ENCODE measurements around the gene TRIM67. TPM values are rescaled to one million over a fixed set of nuclear protein-coding genes. Genes with fewer than 3 reads are reported as not detected.

The TRIM67 gene
- total RNA-seq, 5 donors from 2014 or later (not counting 1 experiment from before 2014, with no cell fraction given): not detected

- H3K27me3 ChIP-seq (replicated peaks in 1 of 2; ENCODE audit: control insufficient read depth in 2 of 2, extremely low read depth in 1 of 2, insufficient read depth in 2 of 2, low read length in 1 of 2): peaks cover 0 to 17% of the 10 kb centered on the region in 2 experiments
- no peaks in the 10 kb centered on the region for H3K4me1 ChIP-seq (ENCODE audit: control insufficient read depth in 1 of 2, extremely low read depth in 1 of 2, insufficient read depth in 2 of 2, low read length in 2 of 2)
- H3K4me1 Mint-ChIP-seq: no peaks in the 10 kb centered on the region
- no peak overlapping the region for H3K27ac Mint-ChIP-seq
- ATAC-seq (replicated peaks in 1 of 4): no peak
- H3K4me3 Mint-ChIP-seq: no peak overlapping the region
- no CpG with 5 or more reads among the region's 3 CpGs for WGBS (ENCODE audit: insufficient coverage)
- no peaks in the 10 kb centered on the region for H3K36me3 Mint-ChIP-seq
- H3K27ac ChIP-seq (ENCODE audit: low read length): no peak overlapping the region
- H3K4me3 ChIP-seq (ENCODE audit: control insufficient read depth in 1 of 2, extremely low read depth in 1 of 2, low read length in 1 of 2): no peak overlapping the region
- no peaks in the 10 kb centered on the region for H3K36me3 ChIP-seq (ENCODE audit: control insufficient read depth in 2 of 2, extremely low read depth in 1 of 2, insufficient read depth in 1 of 2, low read length in 1 of 2)
- no peak for DNase-seq
- ChIA-PET CTCF (no interaction called here), POLR2A (no interaction called here)
- H3K9me3 ChIP-seq: no peaks in the 10 kb centered on the region
- no peaks in the 10 kb centered on the region for H3K9me3 Mint-ChIP-seq
- peaks cover 29 to 40% of the 10 kb centered on the region in 2 donors for H3K27me3 Mint-ChIP-seq
These were observed 22.7 kb upstream of the TRIM67 start for GRCh38 chr1:231139125-231139649.

- peaks cover 29 to 40% of the 10 kb centered on the region in 2 donors for H3K27me3 Mint-ChIP-seq
- no peaks in the 10 kb centered on the region for H3K36me3 Mint-ChIP-seq
- no peak overlapping the region for H3K27ac ChIP-seq (ENCODE audit: low read length)
- H3K4me3 ChIP-seq (ENCODE audit: control insufficient read depth in 1 of 2, extremely low read depth in 1 of 2, low read length in 1 of 2): no peak overlapping the region
- no peaks in the 10 kb centered on the region for H3K9me3 ChIP-seq
- no peaks in the 10 kb centered on the region for H3K4me1 Mint-ChIP-seq
- ChIA-PET CTCF (no interaction called here), POLR2A (no interaction called here)
- H3K9me3 Mint-ChIP-seq: no peaks in the 10 kb centered on the region
- peaks cover 0 to 13% of the 10 kb centered on the region in 2 experiments for H3K27me3 ChIP-seq (replicated peaks in 1 of 2; ENCODE audit: control insufficient read depth in 2 of 2, extremely low read depth in 1 of 2, insufficient read depth in 2 of 2, low read length in 1 of 2)
- no peaks in the 10 kb centered on the region for H3K36me3 ChIP-seq (ENCODE audit: control insufficient read depth in 2 of 2, extremely low read depth in 1 of 2, insufficient read depth in 1 of 2, low read length in 1 of 2)
- no peak overlapping the region for H3K27ac Mint-ChIP-seq
- 83% methylated on average over 4 of the region's 8 CpGs for WGBS (ENCODE audit: insufficient coverage)
- no peak for ATAC-seq (replicated peaks in 1 of 4)
- no peak for DNase-seq
- no peak overlapping the region for H3K4me3 Mint-ChIP-seq
- H3K4me1 ChIP-seq (ENCODE audit: control insufficient read depth in 1 of 2, extremely low read depth in 1 of 2, insufficient read depth in 2 of 2, low read length in 2 of 2): no peaks in the 10 kb centered on the region
These were observed 21.9 kb upstream of the TRIM67 start for GRCh38 chr1:231139659-231140654.

- Mint-ChIP-seq H3K36me3 (no peaks in the 10 kb centered on the region), H3K27me3 (peaks cover 43 to 49% of the 10 kb centered on the region in 2 donors), H3K27ac (no peak overlapping the region)
These were observed 17.3 kb upstream of the TRIM67 start for GRCh38 chr1:231144416-231145193.

GRCh38 chr1:231147896-231148295, 14.0 kb upstream of the TRIM67 start:
- no peak overlapping the region for H3K4me3 ChIP-seq (ENCODE audit: control insufficient read depth in 1 of 2, extremely low read depth in 1 of 2, low read length in 1 of 2)
- Mint-ChIP-seq H3K4me1 (no peaks in the 10 kb centered on the region), H3K9me3 (peaks cover 0 to 10% (median 6%) of the 10 kb centered on the region in 3 donors), H3K4me3 (no peak overlapping the region), H3K36me3 (no peaks in the 10 kb centered on the region), H3K27ac (no peak overlapping the region), H3K27me3 (peaks cover 21 to 31% of the 10 kb centered on the region in 2 donors)
- DNase-seq: no peak
- ChIA-PET CTCF (no interaction called here), POLR2A (no interaction called here)
- ATAC-seq (replicated peaks in 1 of 4): no peak
- WGBS (ENCODE audit: insufficient coverage): 33% methylated on average over 1 of the region's 3 CpGs
- H3K9me3 ChIP-seq: no peaks in the 10 kb centered on the region
- H3K4me1 ChIP-seq (ENCODE audit: control insufficient read depth in 1 of 2, extremely low read depth in 1 of 2, insufficient read depth in 2 of 2, low read length in 2 of 2): no peaks in the 10 kb centered on the region
- no peak overlapping the region for H3K27ac ChIP-seq (ENCODE audit: low read length)
- peaks cover 7 to 13% of the 10 kb centered on the region in 2 experiments for H3K27me3 ChIP-seq (replicated peaks in 1 of 2; ENCODE audit: control insufficient read depth in 2 of 2, extremely low read depth in 1 of 2, insufficient read depth in 2 of 2, low read length in 1 of 2)
- no peaks in the 10 kb centered on the region for H3K36me3 ChIP-seq (ENCODE audit: control insufficient read depth in 2 of 2, extremely low read depth in 1 of 2, insufficient read depth in 1 of 2, low read length in 1 of 2)

More at GRCh38 chr1:231144416-231145193, 17.3 kb upstream of the TRIM67 start:
- H3K4me1 Mint-ChIP-seq: no peaks in the 10 kb centered on the region
- WGBS (ENCODE audit: insufficient coverage): no CpG with 5 or more reads among the region's 7 CpGs
- no peak overlapping the region for H3K27ac ChIP-seq (ENCODE audit: low read length)
- H3K9me3 ChIP-seq: no peaks in the 10 kb centered on the region
- H3K4me3 Mint-ChIP-seq: no peak overlapping the region
- DNase-seq (no peak), ATAC-seq (replicated peaks in 1 of 4) (no peak)
- H3K27me3 ChIP-seq (replicated peaks in 1 of 2; ENCODE audit: control insufficient read depth in 2 of 2, extremely low read depth in 1 of 2, insufficient read depth in 2 of 2, low read length in 1 of 2): peaks cover 4 to 17% of the 10 kb centered on the region in 2 experiments
- POLR2A ChIA-PET: no interaction called here
- CTCF ChIA-PET: no interaction called here
- H3K36me3 ChIP-seq (ENCODE audit: control insufficient read depth in 2 of 2, extremely low read depth in 1 of 2, insufficient read depth in 1 of 2, low read length in 1 of 2): no peaks in the 10 kb centered on the region
- H3K4me3 ChIP-seq (ENCODE audit: control insufficient read depth in 1 of 2, extremely low read depth in 1 of 2, low read length in 1 of 2): no peak overlapping the region
- H3K4me1 ChIP-seq (ENCODE audit: control insufficient read depth in 1 of 2, extremely low read depth in 1 of 2, insufficient read depth in 2 of 2, low read length in 2 of 2): no peaks in the 10 kb centered on the region
- no peaks in the 10 kb centered on the region for H3K9me3 Mint-ChIP-seq

GRCh38 chr1:231151811-231152210, 10.0 kb upstream of the TRIM67 start:
- Histone ChIP-seq H3K27ac (ENCODE audit: low read length) (no peak overlapping the region), H3K36me3 (ENCODE audit: control insufficient read depth in 2 of 2, extremely low read depth in 1 of 2, insufficient read depth in 1 of 2, low read length in 1 of 2) (no peaks in the 10 kb centered on the region), H3K4me3 (ENCODE audit: control insufficient read depth in 1 of 2, extremely low read depth in 1 of 2, low read length in 1 of 2) (peak overlapping the region in 1 of 2 donors; percentile 10), H3K4me1 (ENCODE audit: control insufficient read depth in 1 of 2, extremely low read depth in 1 of 2, insufficient read depth in 2 of 2, low read length in 2 of 2) (no peaks in the 10 kb centered on the region), H3K27me3 (replicated peaks in 1 of 2; ENCODE audit: control insufficient read depth in 2 of 2, extremely low read depth in 1 of 2, insufficient read depth in 2 of 2, low read length in 1 of 2) (peaks cover 12 to 17% of the 10 kb centered on the region in 2 experiments), H3K9me3 (no peaks in the 10 kb centered on the region)
- Mint-ChIP-seq H3K4me3 (no peak overlapping the region), H3K27me3 (peaks cover 24 to 26% of the 10 kb centered on the region in 2 donors), H3K9me3 (peaks cover 0 to 10% (median 6%) of the 10 kb centered on the region in 3 donors), H3K4me1 (no peaks in the 10 kb centered on the region), H3K27ac (no peak overlapping the region), H3K36me3 (no peaks in the 10 kb centered on the region)
- WGBS (ENCODE audit: insufficient coverage): 6% methylated on average over 1 of the region's 1 CpG
- ATAC-seq (replicated peaks in 1 of 4): no peak
- DNase-seq: no peak
- POLR2A ChIA-PET: no interaction called here
- CTCF ChIA-PET: no interaction called here

- H3K4me1 ChIP-seq (ENCODE audit: control insufficient read depth in 1 of 2, extremely low read depth in 1 of 2, insufficient read depth in 2 of 2, low read length in 2 of 2): no peaks in the 10 kb centered on the region
- Mint-ChIP-seq H3K36me3 (no peaks in the 10 kb centered on the region), H3K4me3 (no peak overlapping the region), H3K27ac (no peak overlapping the region), H3K4me1 (no peaks in the 10 kb centered on the region), H3K9me3 (peaks cover 0 to 10% (median 6%) of the 10 kb centered on the region in 3 donors), H3K27me3 (peaks cover 33 to 35% of the 10 kb centered on the region in 2 donors)
- H3K36me3 ChIP-seq (ENCODE audit: control insufficient read depth in 2 of 2, extremely low read depth in 1 of 2, insufficient read depth in 1 of 2, low read length in 1 of 2): no peaks in the 10 kb centered on the region
- H3K27me3 ChIP-seq (replicated peaks in 1 of 2; ENCODE audit: control insufficient read depth in 2 of 2, extremely low read depth in 1 of 2, insufficient read depth in 2 of 2, low read length in 1 of 2): peaks cover 15 to 21% of the 10 kb centered on the region in 2 experiments
- no peaks in the 10 kb centered on the region for H3K9me3 ChIP-seq
- no peak overlapping the region for H3K4me3 ChIP-seq (ENCODE audit: control insufficient read depth in 1 of 2, extremely low read depth in 1 of 2, low read length in 1 of 2)
- ChIA-PET POLR2A (no interaction called here), CTCF (interaction anchor here in 1 of 2 donors (1.0 kb wide), 1 partner anchor 18 kb away, joined by 7 read pairs; no protein-coding TSS in a partner anchor)
- H3K27ac ChIP-seq (ENCODE audit: low read length): no peak overlapping the region
- ATAC-seq (replicated peaks in 1 of 4) (no peak), DNase-seq (no peak)
- no CpG with 5 or more reads among the region's 2 CpGs for WGBS (ENCODE audit: insufficient coverage)
These were observed 8.1 kb upstream of the TRIM67 start for GRCh38 chr1:231153726-231154125.
